NCI-H460 (cell line): ENCODE data around the gene MGRN1. TPM values are rescaled to one million over a fixed set of nuclear protein-coding genes. Genes with fewer than 3 reads are reported as not detected.

Experiments
- DNase-seq: peaks from one replicate; pipeline ENCODE4 v3.0.0-alpha.2; 2016; ENCODE audit warnings: low read depth; ENCODE audit errors: extremely low read depth
- total RNA-seq: library from RNA; depleted of rRNA; stranded (reverse); fragments of >200 nt; shearing (Covaris generic); gene quantifications from 2 replicates; pipeline ENCODE4 v1.2.3, GENCODE V29; 2014

MGRN1 gene
- total RNA-seq, 1 experiment from 2014 or later: 13.6 TPM

- DNase-seq: no peak
Measured at GRCh38 chr16:4694642-4695451, 70.2 kb downstream of the MGRN1 start.

GRCh38 chr16:4695473-4696171 lies 71.0 kb downstream of the MGRN1 start:
- no peak for DNase-seq

- no peak for DNase-seq
Measured at GRCh38 chr16:4696172-4696904, 71.7 kb downstream of the MGRN1 start.

- no peak for DNase-seq
Measured at GRCh38 chr16:4696905-4697847, 72.5 kb downstream of the MGRN1 start.

GRCh38 chr16:4697848-4698291 lies 73.2 kb downstream of the MGRN1 start:
- no peak for DNase-seq

GRCh38 chr16:4698321-4699045 lies 73.9 kb downstream of the MGRN1 start:
- no peak for DNase-seq

- DNase-seq: no peak
Measured at GRCh38 chr16:4699046-4699556, 74.5 kb downstream of the MGRN1 start.

- DNase-seq: no peak
Measured at GRCh38 chr16:4700380-4700996, 75.9 kb downstream of the MGRN1 start.

- no peak for DNase-seq
Measured at GRCh38 chr16:4700997-4701743, 76.5 kb downstream of the MGRN1 start.

- no peak for DNase-seq
Measured at GRCh38 chr16:4701791-4702465, 77.3 kb downstream of the MGRN1 start.

- DNase-seq: no peak
Measured at GRCh38 chr16:4702466-4702808, 77.8 kb downstream of the MGRN1 start.

- DNase-seq: no peak
Measured at GRCh38 chr16:4703906-4704305, 79.3 kb downstream of the MGRN1 start.

- no peak for DNase-seq
Measured at GRCh38 chr16:4704491-4704890, 79.9 kb downstream of the MGRN1 start.

GRCh38 chr16:4704913-4705312 lies 80.3 kb downstream of the MGRN1 start:
- no peak for DNase-seq

- no peak for DNase-seq
Measured at GRCh38 chr16:4706871-4707270, 82.2 kb downstream of the MGRN1 start.

- DNase-seq: no peak
Measured at GRCh38 chr16:4709481-4709880, 84.9 kb downstream of the MGRN1 start.

- DNase-seq: no peak
Measured at GRCh38 chr16:4713663-4714501, 89.3 kb downstream of the MGRN1 start.
